SKM-1 (cell line): ENCODE measurements around the gene PSG1.
"Not testable (repeated sequence)": the region's sequence is repeated elsewhere in the genome, so short reads cannot be mapped to it uniquely, and the experiment has no call there.

ENCODE experiments used
- DNase-seq: peaks from one replicate; lab custom pipeline; 2025; ENCODE audit not compliant: unreplicated experiment; lab: John Stamatoyannopoulos, UW

Gene PSG1

DNA sequence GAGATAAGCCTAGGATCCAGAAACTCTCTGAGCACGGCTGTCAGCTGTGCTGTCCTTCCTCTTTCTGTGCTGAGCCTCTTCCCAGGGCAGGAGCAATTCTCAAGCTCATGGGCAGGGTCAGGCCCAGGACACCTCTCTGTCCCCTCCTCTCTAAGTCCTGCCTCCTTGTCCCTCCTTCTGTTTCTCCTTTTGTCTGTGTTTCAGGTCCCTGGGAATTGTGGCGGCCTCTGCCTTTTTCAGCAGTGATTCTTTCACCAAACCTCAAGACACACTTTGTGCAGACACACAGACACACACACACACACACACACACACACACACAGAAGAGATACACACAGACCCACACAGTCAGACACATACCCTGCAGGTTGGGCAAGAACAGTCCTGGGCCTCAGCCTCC, at the start of gene PSG1:
TSS of gene PSG1 (minus strand) at position 101 of the 400 bp plus-strand sequence. CDS start 132 bp downstream, outside the sequence.
- DNase-seq, result no peak

DNA sequence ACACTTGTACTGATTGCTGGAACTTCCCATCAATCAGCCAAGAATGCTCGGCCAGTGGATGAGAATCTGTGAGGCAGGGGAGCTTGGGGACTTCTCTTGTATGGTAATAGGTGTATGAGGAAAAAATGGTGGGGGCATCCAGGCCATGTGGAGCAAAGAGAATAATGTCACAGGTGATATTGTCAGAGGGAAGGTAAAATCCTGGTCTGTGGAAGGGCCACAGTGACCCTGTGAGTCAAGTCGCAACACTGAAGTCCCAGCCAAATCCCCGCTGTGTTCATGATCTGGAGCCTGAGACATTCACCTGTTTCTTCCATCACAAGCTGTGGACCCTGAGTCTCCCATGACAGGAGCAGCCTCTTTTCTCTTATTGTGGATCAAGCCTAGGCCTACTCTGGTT, 49.4 kb upstream of the PSG1 start:
- DNase-seq, result no peak

GRCh38 chr19:42926781-42927180, 47.3 kb upstream of the PSG1 start:
- no peak for DNase-seq

DNA sequence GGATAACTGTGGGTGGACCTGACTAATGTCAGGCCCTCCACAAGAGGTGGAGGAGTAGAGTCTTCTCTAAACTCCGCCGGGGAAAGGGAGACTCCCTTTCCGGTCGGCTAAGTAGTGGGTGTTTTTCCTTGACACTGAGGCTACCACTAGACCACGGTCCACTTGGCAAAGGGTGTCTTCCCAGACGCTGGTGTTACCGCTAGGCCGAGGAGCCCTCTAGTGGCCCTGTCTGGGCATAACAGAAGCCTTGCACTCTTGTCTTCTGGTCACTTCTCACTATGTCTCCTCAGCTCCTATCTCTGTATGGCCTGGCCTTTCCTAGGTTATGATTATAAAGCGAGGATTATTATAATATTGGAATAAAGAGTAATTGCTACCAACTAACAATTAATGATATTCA, 43.6 kb upstream of the PSG1 start:
- DNase-seq, result not testable (repeated sequence)

DNA sequence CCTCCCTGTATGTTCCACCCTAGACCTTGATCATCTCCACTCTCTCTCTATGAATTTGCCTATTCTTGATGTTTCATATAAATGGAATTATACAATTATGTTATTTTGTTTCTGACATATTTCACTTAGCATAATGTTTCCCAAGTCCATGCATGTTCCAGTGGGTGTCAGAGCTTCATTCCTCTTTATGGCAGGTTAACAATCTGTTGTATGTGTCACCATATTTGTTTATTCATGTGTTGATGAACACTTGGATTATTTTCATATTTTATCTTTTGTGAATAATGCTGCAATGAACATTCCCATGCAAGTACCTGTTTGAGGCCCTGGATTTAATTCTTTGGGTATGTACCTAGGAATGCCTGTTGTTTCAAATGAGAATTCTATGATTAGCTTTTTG, 41.5 kb upstream of the PSG1 start:
- not testable (repeated sequence) for DNase-seq

- no peak for DNase-seq
Observed at GRCh38 chr19:42919757-42920079, 40.2 kb upstream of the PSG1 start.

- DNase-seq, result not testable (repeated sequence)
Observed at GRCh38 chr19:42919070-42919756, 39.7 kb upstream of the PSG1 start.

GRCh38 chr19:42918377-42919069, 39.0 kb upstream of the PSG1 start:
- not testable (repeated sequence) for DNase-seq

DNA sequence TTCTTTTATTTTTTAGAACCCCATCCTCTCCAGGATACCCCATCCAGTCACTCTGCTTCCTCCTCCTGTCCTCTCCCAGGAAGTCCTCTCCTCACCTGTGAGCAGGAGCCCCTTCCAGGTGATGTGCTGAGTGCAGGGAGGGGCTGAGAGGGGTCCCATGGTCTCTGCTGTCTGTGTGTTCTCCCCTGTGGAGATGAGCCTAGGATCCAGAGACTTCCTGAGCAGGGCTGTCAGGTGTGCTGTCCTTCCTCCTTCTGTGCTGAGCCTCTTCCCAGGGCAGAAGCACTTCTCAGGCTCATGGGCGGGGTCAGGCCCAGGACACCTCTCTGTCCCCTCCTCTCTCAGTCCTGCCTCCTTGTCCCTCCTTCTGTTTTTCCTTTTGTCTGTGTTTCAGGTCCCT, 38.1 kb upstream of the PSG1 start, which contains the start of gene PSG6:
TSS of gene PSG6 (minus strand) at position 261 of the 400 bp plus-strand sequence. CDS start at position 159, 102 bp downstream.
- not testable (repeated sequence) for DNase-seq

DNA sequence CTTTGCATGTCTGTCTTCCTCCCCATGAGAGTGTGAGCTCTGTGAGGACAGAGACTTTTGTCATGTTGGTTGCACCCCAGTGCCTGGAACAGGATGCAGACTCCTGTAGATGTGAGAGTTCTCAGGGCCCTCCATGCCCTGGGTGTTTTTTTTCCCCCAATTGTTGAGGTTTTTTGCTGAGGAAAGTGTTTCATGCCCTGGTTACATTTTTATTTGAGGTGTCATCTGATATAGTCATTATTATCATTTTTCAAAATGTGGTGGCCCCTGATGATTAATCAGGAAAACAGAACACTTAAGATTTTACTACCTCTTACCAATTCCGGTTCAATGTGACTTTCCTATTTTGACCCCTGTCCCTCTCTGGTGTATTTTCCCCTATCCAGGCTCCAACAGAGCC, 37.4 kb upstream of the PSG1 start:
- DNase-seq, result not testable (repeated sequence)

- not testable (repeated sequence) for DNase-seq
Observed at GRCh38 chr19:42913516-42913915, 34.0 kb upstream of the PSG1 start.

DNA sequence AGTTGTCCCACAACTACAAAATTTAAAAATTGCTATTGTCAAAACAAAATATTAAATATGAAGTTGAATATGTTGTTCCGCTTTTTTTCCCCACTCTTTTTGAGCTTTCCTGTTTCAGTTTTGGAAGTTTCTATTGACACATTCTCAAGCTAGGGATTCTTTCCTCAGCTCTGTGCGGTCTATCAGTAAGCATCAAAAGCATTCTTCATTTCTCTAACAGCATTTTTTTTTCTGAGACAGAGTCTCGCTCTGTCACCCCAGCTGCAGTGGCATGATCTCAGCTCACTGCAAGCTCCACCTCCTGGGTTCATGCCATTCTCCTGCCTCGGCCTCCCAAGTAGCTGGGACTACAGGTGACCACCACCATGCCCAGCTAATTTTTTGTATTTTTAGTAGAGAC, 33.4 kb upstream of the PSG1 start:
- not testable (repeated sequence) for DNase-seq

- not testable (repeated sequence) for DNase-seq
Observed at GRCh38 chr19:42911731-42912130, 32.2 kb upstream of the PSG1 start.

DNA sequence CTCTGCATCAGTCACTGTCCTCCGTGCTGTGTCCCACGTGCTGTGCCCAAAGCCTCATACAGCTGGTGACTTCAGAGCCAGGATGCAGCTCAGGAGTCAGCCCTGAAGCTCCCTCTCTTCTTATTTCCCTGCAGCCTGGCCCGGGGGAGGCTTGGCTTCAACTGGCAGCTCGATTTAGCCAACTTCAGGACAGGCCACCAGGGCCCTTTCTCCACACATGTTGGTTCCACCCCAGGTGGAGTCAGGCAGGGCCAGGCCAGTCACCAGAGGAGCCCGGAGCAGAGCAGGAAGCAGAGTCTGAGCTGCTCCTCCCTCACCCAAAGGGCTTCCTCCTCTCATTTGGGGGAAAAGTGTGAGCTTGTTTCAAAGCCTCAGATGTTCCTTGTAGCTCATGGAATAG, 26.6 kb upstream of the PSG1 start:
- not testable (repeated sequence) for DNase-seq

GRCh38 chr19:42900561-42900960, 21.0 kb upstream of the PSG1 start:
- DNase-seq, result not testable (repeated sequence)

- not testable (repeated sequence) for DNase-seq
Observed at GRCh38 chr19:42899674-42900073, 20.2 kb upstream of the PSG1 start.

DNA sequence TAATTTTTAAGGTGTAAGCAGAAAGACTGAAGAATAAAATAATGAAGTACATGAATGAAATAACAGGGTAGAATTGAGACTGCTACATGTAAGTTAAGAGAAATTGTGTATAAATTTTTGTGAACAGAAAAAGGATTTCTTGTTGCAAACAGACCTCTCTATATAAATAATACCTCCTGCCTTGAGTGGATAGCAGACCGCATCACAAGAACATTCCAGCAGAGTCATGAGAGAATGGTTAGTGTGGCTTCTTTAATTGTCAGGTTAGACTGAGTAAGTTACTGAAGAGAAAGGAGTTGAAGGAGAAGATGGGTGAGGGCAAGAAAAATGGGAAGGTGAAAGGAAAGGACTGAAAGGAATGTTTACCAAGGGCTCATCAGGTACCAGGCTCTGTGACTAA, 19.6 kb upstream of the PSG1 start:
- DNase-seq, result not testable (repeated sequence)

- not testable (repeated sequence) for DNase-seq
Observed at GRCh38 chr19:42898656-42899055, 19.1 kb upstream of the PSG1 start.

DNA sequence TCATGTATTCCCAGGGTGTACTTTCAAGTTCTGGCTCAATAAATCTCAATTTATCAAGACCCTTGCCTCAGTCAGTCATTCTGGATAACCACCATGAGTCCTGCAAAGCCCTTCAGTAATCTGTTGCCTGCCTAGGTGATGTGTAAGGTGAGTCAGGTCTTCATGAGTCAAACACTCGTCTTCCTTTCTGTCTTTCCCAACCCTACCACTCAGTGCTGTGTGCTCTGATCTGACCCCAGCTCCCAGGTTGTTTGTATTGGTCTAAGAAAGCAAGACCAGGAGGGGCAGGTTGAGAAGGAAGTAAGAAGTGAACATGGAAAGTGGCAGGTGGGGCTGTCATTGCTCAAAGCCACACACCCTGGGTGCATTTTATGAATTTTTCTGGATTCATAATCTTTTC, 18.2 kb upstream of the PSG1 start:
- not testable (repeated sequence) for DNase-seq

DNA sequence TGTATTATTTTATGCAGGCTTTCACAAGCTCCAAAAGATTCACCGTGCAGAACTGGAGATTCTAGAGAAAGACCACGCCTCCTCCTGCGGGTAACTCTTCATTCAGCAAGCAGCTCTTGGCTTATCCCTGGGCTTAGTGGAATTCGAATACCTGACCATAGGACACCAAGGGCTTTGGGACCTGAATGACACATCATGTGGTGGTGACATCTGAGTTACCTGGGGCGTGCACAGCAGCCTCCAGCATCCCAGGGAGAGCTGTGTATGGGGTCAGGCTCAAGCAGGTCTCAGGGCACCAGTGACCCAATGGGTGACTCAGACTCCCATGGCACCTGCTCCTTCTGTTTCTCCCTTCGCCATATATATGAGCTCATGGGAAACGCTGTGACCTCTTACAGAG, 10.9 kb upstream of the PSG1 start:
- DNase-seq, result not testable (repeated sequence)

DNA sequence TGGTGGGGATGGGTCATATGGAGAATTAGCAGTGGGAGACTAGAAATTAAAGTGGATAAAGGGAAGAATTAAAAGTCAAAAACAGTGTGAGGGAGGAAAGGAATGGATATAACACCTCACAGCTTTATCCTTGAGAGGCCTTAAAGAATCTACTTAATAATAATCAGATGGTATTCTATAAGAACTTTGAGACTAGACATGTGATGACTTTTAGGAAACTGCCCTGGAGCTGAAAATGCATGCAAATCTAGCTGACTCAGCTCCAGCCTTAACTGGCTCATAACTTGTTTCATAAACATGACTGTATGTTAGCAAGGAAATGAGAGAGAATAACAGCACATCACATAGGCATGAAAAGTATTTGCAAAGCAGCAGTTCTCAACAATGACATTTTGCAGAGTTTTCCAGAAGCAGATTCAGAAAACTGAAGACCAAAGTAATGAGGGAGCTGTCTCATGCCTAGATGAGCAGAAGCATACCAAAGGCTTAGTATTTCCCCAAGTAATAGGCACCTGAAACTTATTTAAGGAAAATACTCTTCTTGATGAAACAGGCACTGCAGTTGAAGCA, 8.4 kb upstream of the PSG1 start:
- not testable (repeated sequence) for DNase-seq

GRCh38 chr19:42882730-42883129, 3.2 kb upstream of the PSG1 start:
- not testable (repeated sequence) for DNase-seq
